Cardiac muscle cell (in vitro differentiated cells and primary cell): ENCODE data around the gene KDM4B. TPM values are rescaled to one million over a fixed set of nuclear protein-coding genes. Genes with fewer than 3 reads are reported as not detected.

Source experiments
- DNase-seq, 2 donors: peaks; one replicate each; pipeline versions ENCODE4 v3.0.0 to v3.0.0-alpha.2; 2010 to 2017; ENCODE audit warnings: low read depth in 1 of 2, low spot score in 1 of 2
- H3K27ac ChIP-seq: fragments of 200-600 bp; sonication (generic); 2 replicates; pipeline ENCODE4 v1.5.1; 2016
- H3K27me3 ChIP-seq: fragments of 200-600 bp; sonication (generic); 2 replicates; pipeline ENCODE4 v1.6.0; 2016; ENCODE audit warnings: control low read depth
- H3K36me3 ChIP-seq: fragments of 200-600 bp; sonication (generic); 2 replicates; pipeline ENCODE4 v1.5.1; 2016; ENCODE audit warnings: control low read depth
- H3K4me1 ChIP-seq: fragments of 200-600 bp; sonication (generic); 2 replicates; pipeline ENCODE4 v1.8.1; 2017; ENCODE audit warnings: low read depth, mild to moderate bottlenecking, mixed run types
- H3K4me3 ChIP-seq: fragments of 200-600 bp; sonication (generic); 2 replicates; pipeline ENCODE4 v1.5.1; 2016; ENCODE audit warnings: mild to moderate bottlenecking
- H3K9me3 ChIP-seq: fragments of 200-600 bp; sonication (generic); 2 replicates; pipeline ENCODE4 v1.5.1; 2017; ENCODE audit warnings: low read depth, mild to moderate bottlenecking, control low read depth
- polyA plus RNA-seq: library from polyadenylated mRNA; unstranded; fragments of >200 nt; fragmentation: Nextera tagmentation; extraction: Ambion mirVana; gene quantifications from 2 replicates; pipeline ENCODE4 v1.2.1, GENCODE V29; 2016
- total RNA-seq: library from RNA; depleted of rRNA; stranded (reverse); fragments of >200 nt; gene quantifications from 2 replicates; pipeline ENCODE4 v1.2.3, GENCODE V29; 2016
- TF ChIP-seq, protein P1 (sequence below): IDR thresholded peaks from 2 replicates; pipeline ENCODE4 v1.5.1; 2012; ENCODE audit warnings: low read depth, mild to moderate bottlenecking, low read length

The KDM4B gene
- total and polyA plus RNA-seq, 2 experiments from 2014 or later = 74.6 to 90.6 TPM

DNA sequence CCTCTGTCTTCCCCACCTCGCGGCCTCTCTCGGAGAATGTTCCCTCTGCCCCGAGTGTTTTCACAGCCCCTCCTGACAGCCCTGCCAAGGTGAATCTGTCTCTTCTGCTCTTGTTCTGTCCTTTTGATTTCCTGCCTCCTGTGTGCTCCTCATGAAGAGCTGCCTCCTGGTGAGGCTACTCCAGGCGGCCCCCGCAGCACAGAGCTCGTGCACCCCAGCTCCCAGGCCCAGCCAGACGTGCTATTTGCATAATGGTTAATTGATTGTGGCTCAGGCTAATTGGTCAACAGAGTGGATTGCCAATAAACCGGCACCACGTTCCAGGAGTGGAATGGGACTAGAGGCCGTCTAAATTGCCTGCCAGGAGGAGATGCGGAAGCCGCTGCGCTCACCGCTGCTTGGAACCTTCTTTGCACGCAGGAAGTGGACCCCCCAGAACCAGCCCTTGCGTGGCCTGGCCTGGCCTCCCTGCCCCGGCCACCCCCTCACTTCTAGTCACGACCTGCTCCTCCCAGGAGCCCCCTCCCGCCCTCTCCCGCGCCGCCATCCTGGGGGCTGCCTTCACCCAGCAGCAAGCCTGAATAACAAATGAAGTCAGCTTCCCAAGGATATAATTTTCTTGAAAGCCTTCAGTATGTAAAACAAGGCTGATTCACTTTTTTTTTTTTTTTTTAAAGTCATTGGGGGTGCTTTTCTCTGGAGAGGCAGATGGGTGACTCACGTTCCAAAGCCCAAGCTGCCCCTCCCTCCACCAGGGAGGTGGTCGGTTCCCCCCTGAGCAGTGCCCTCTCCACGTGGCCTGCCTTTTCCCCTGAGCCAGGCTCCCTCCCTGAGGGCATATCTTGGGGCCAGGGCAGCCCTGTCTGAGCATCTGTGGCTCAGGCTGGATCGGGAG lies 144.0 kb downstream of the KDM4B start:
- DNase-seq = no peak
- Histone ChIP-seq H3K4me3 (no peak overlapping the region), H3K4me1 (peaks cover 46% of the 10 kb centered on the region), H3K36me3 (peaks cover 8% of the 10 kb centered on the region), H3K9me3 (no peaks in the 10 kb centered on the region), H3K27me3 (no peaks in the 10 kb centered on the region), H3K27ac (peak overlapping the region; percentile 99)
- TF ChIP-seq, protein P1, sequence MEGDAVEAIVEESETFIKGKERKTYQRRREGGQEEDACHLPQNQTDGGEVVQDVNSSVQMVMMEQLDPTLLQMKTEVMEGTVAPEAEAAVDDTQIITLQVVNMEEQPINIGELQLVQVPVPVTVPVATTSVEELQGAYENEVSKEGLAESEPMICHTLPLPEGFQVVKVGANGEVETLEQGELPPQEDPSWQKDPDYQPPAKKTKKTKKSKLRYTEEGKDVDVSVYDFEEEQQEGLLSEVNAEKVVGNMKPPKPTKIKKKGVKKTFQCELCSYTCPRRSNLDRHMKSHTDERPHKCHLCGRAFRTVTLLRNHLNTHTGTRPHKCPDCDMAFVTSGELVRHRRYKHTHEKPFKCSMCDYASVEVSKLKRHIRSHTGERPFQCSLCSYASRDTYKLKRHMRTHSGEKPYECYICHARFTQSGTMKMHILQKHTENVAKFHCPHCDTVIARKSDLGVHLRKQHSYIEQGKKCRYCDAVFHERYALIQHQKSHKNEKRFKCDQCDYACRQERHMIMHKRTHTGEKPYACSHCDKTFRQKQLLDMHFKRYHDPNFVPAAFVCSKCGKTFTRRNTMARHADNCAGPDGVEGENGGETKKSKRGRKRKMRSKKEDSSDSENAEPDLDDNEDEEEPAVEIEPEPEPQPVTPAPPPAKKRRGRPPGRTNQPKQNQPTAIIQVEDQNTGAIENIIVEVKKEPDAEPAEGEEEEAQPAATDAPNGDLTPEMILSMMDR = no peak

DNA sequence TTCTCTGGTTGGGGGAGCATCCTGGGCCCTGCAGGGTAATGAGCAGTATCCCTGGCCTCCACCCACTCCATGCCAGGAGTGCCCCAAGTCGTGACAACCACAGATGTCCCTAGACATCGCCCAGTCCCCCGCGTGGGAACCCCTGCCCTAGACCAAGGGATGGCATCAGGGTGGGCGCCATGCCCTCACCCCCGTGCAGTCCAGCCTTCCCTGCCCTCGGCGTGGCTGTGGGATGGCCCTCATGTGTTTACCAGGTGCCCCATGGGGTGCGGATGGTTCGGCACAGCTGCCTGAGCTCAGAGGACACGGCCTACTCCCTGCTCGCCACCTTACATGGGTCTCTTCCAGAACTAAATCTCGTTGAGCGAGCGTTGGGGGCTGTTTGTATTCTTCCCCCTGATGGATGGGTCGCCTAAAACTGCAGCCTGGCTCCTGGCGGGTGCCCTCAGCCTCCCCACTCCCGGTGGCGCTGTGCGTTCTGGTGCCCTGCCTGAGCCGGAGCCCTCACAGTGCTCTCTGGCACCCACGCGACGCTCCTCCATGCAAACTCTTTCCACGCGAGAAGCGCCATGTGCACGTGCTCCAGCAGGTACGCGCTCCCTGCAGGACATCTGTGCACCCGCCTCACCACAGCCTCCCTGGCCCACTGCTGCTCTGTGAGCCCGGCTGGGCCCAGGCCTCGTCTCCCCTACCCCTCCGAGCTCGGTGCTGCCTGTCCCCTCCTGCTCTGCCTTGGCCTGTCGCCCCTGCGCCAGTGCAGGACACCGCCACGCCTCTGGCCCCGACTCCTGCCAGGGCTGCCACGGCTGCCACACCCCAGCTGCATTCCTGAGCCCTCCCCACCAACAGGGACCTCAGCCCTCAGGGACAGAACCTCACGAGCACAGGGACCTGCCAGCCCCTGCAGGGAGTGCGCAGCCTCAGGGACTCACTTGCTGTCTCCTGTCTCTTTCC lies 145.0 kb downstream of the KDM4B start:
- no peaks in the 10 kb centered on the region for H3K9me3 ChIP-seq
- H3K4me1 ChIP-seq = peaks cover 50% of the 10 kb centered on the region
- H3K27ac ChIP-seq = peak overlapping the region; percentile 99
- H3K36me3 ChIP-seq = peaks cover 8% of the 10 kb centered on the region
- no peak for DNase-seq
- H3K27me3 ChIP-seq = no peaks in the 10 kb centered on the region
- H3K4me3 ChIP-seq = no peak overlapping the region
- TF ChIP-seq, protein P1 = no peak

DNA sequence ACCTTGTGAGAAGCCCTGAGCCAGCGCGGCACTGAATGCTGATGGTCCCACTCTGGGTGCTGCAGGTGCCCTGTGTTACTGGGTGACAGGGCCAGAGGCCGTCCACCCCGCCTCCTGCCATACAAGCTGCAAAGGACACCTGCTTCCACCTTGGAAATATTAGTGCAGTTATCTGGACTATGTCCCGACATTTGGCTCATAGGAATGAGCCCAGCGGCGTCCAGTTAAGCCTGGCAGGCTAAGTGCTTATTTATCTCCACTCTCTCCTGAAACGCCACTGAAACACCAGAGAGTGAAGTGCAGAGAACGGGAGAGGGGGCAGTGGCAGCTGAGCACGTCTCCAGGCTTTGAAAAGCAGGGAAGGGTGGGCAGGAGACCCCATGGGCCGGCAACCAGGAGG lies 145.8 kb downstream of the KDM4B start:
- Histone ChIP-seq H3K27me3 (no peaks in the 10 kb centered on the region), H3K27ac (peak overlapping the region; percentile 99), H3K9me3 (no peaks in the 10 kb centered on the region), H3K4me3 (no peak overlapping the region), H3K36me3 (peaks cover 9% of the 10 kb centered on the region), H3K4me1 (peaks cover 50% of the 10 kb centered on the region)
- TF ChIP-seq, protein P1 = no peak
- peak in 1 of 2 donors; percentile 90 for DNase-seq

DNA sequence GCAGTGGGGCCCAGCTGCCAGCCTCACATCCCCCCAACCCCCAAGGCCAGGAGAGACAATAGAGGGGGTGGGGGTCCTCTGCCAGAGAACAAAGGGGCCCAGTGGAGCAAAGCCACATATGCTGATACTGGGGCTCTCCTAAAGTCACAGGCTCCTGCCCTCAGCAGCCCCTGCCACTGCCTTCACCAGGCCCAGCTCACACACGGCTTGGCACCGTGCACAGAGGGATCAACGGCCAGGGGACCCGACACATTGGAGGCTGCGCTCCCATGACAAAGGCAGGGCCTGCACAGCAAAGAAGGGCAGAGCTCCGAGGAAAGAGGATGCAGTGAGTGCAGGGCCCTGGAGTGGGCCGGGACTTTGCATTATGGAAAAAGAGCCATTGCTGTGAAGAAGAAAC lies 146.4 kb downstream of the KDM4B start:
- Histone ChIP-seq H3K4me3 (no peak overlapping the region), H3K9me3 (no peaks in the 10 kb centered on the region), H3K27ac (peak overlapping the region; percentile 99), H3K36me3 (peaks cover 12% of the 10 kb centered on the region), H3K27me3 (no peaks in the 10 kb centered on the region), H3K4me1 (peaks cover 50% of the 10 kb centered on the region)
- TF ChIP-seq, protein P1 = no peak
- DNase-seq = no peak

DNA sequence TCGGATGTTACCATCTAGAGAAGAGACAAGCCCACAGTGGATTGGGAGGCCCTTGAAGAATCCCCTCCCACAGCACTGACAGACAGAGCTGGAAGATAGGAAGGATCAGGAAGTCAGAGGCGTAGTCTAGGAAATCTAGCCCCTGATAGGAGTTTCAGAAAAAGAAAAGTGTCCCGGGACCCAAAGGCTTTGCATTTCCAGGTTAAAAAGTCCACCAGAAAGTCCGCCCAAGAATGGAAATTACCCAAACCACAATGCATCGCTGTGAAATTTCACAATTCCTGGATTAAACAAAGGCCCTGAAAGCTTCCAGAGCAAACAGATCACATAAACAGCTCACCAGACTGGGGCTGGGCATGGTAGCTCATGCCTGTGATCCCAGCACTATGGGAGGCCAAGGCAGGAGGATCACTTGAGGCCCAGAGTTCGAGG lies 146.9 kb downstream of the KDM4B start:
- TF ChIP-seq, protein P1 = no peak
- Histone ChIP-seq H3K4me3 (no peak overlapping the region), H3K4me1 (peaks cover 50% of the 10 kb centered on the region), H3K9me3 (no peaks in the 10 kb centered on the region), H3K27ac (peak overlapping the region; percentile 99), H3K27me3 (no peaks in the 10 kb centered on the region), H3K36me3 (peaks cover 12% of the 10 kb centered on the region)
- DNase-seq = peak in 1 of 2 donors; percentile 95
